MM.1S (cell line): ENCODE results near the gene PRSS8.

Source experiments
- DNase-seq: peaks from one replicate; pipeline ENCODE4 v3.0.0-alpha.2; 2015
- H2AFZ ChIP-seq: fragments of 300-600 bp; sonication (generic); 2 replicates; pipeline ENCODE4 v1.6.0; 2016; ENCODE audit warnings: antibody characterized with exemption, low read length
- H3F3A ChIP-seq: fragments of 300-600 bp; sonication (generic); 2 replicates; pipeline ENCODE4 v1.6.1; 2016; ENCODE audit warnings: mild to moderate bottlenecking, antibody characterized with exemption, low read length, moderate library complexity, mixed read lengths; ENCODE audit not compliant: insufficient read depth
- H3K27ac ChIP-seq: fragments of 300-600 bp; sonication (generic); 2 replicates; pipeline ENCODE4 v1.5.1; 2016; ENCODE audit warnings: mild to moderate bottlenecking, low read length
- H3K27me3 ChIP-seq: fragments of 300-600 bp; sonication (generic); replicated peaks from 2 replicates; pipeline ENCODE4 v1.6.0; 2016; ENCODE audit warnings: low read length; ENCODE audit not compliant: insufficient read depth
- H3K36me3 ChIP-seq: fragments of 300-600 bp; sonication (generic); replicated peaks from 2 replicates; pipeline ENCODE4 v1.6.1; 2016; ENCODE audit warnings: mild to moderate bottlenecking, low read length, mixed read lengths; ENCODE audit not compliant: insufficient read depth
- H3K4me1 ChIP-seq: fragments of 300-600 bp; sonication (generic); 2 replicates; pipeline ENCODE4 v1.6.1; 2016; ENCODE audit warnings: low read length, mixed read lengths
- H3K4me2 ChIP-seq: fragments of 300-600 bp; sonication (generic); 2 replicates; pipeline ENCODE4 v1.6.0; 2016; ENCODE audit warnings: low read depth, low read length
- H3K4me3 ChIP-seq: fragments of 300-600 bp; sonication (generic); 2 replicates; pipeline ENCODE4 v1.5.1; 2016; ENCODE audit warnings: low read length, mixed read lengths
- H3K79me2 ChIP-seq: fragments of 300-600 bp; sonication (generic); 2 replicates; pipeline ENCODE4 v1.6.1; 2016; ENCODE audit warnings: mixed run types, low read length, mixed read lengths
- H3K9ac ChIP-seq: fragments of 300-600 bp; sonication (generic); 2 replicates; pipeline ENCODE4 v1.6.1; 2016; ENCODE audit warnings: low read length, mixed read lengths
- H3K9me2 ChIP-seq: fragments of 300-600 bp; sonication (generic); replicated peaks from 2 replicates; pipeline ENCODE4 v1.6.1; 2016; ENCODE audit warnings: mild to moderate bottlenecking, low read length, mixed read lengths; ENCODE audit not compliant: insufficient read depth
- H3K9me3 ChIP-seq: fragments of 300-600 bp; sonication (generic); replicated peaks from 2 replicates; pipeline ENCODE4 v1.6.1; 2016; ENCODE audit warnings: mild to moderate bottlenecking, low read length, mixed read lengths; ENCODE audit not compliant: insufficient read depth
- H4K20me1 ChIP-seq: fragments of 300-600 bp; sonication (generic); 2 replicates; pipeline ENCODE4 v1.6.1; 2016; ENCODE audit warnings: mild to moderate bottlenecking, low read length, moderate library complexity, mixed read lengths; ENCODE audit not compliant: insufficient read depth
- EZH2 ChIP-seq: fragments of 300-600 bp; sonication (generic); optimal IDR thresholded peaks from 2 replicates; pipeline ENCODE3; 2017; ENCODE audit warnings: low read depth, mild to moderate bottlenecking, antibody characterized with exemption, low read length, mixed read lengths
- EZH2phosphoT487 ChIP-seq: fragments of 300-600 bp; sonication (generic); IDR thresholded peaks from 2 replicates; pipeline ENCODE4 v1.6.1; 2018; ENCODE audit warnings: antibody characterized with exemption, low read length
- TF ChIP-seq, protein P1 (sequence below): fragments of 300-600 bp; sonication (generic); IDR thresholded peaks from 2 replicates; pipeline ENCODE4 v1.5.1; 2016; ENCODE audit warnings: antibody characterized with exemption, low read length, mixed read lengths

PRSS8 gene

DNA sequence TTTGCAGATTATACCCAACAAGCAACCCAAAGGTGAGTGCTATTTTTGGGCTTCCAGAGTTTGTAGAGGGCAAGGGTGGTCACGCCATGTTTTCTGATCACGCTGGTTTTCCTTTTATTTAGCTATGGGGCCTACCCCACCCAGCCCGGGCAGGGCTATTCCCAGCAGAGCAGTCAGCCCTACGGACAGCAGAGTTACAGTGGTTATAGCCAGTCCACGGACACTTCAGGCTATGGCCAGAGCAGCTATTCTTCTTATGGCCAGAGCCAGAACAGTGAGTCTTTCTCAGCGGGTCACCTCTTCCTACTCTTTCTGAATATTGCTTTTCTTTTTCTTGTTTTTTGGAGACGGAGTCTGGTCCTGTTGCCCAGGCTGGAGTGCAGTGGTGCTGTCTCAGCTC lies 46.9 kb upstream of the PRSS8 start:
- H3K27ac ChIP-seq = no peak overlapping the region
- H3K4me1 ChIP-seq = peaks cover 16% of the 10 kb centered on the region
- peaks cover 72% of the 10 kb centered on the region for H3K79me2 ChIP-seq
- H2AFZ ChIP-seq = no peak overlapping the region
- H3K4me2 ChIP-seq = no peak overlapping the region
- H3F3A ChIP-seq = peaks cover 12% of the 10 kb centered on the region
- H3K9me3 ChIP-seq = no peaks in the 10 kb centered on the region
- TF ChIP-seq, protein P1, sequence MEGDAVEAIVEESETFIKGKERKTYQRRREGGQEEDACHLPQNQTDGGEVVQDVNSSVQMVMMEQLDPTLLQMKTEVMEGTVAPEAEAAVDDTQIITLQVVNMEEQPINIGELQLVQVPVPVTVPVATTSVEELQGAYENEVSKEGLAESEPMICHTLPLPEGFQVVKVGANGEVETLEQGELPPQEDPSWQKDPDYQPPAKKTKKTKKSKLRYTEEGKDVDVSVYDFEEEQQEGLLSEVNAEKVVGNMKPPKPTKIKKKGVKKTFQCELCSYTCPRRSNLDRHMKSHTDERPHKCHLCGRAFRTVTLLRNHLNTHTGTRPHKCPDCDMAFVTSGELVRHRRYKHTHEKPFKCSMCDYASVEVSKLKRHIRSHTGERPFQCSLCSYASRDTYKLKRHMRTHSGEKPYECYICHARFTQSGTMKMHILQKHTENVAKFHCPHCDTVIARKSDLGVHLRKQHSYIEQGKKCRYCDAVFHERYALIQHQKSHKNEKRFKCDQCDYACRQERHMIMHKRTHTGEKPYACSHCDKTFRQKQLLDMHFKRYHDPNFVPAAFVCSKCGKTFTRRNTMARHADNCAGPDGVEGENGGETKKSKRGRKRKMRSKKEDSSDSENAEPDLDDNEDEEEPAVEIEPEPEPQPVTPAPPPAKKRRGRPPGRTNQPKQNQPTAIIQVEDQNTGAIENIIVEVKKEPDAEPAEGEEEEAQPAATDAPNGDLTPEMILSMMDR = no peak
- TF ChIP-seq EZH2phosphoT487 = no peak
- no peak for TF ChIP-seq EZH2
- no peaks in the 10 kb centered on the region for H3K9me2 ChIP-seq
- H3K27me3 ChIP-seq = peaks cover 1% of the 10 kb centered on the region; the same call in 1 of the 2 replicates
- no peak overlapping the region for H3K9ac ChIP-seq
- no peak overlapping the region for H3K4me3 ChIP-seq
- H4K20me1 ChIP-seq = peaks cover 41% of the 10 kb centered on the region
- peaks cover 30% of the 10 kb centered on the region for H3K36me3 ChIP-seq
- DNase-seq = no peak

DNA sequence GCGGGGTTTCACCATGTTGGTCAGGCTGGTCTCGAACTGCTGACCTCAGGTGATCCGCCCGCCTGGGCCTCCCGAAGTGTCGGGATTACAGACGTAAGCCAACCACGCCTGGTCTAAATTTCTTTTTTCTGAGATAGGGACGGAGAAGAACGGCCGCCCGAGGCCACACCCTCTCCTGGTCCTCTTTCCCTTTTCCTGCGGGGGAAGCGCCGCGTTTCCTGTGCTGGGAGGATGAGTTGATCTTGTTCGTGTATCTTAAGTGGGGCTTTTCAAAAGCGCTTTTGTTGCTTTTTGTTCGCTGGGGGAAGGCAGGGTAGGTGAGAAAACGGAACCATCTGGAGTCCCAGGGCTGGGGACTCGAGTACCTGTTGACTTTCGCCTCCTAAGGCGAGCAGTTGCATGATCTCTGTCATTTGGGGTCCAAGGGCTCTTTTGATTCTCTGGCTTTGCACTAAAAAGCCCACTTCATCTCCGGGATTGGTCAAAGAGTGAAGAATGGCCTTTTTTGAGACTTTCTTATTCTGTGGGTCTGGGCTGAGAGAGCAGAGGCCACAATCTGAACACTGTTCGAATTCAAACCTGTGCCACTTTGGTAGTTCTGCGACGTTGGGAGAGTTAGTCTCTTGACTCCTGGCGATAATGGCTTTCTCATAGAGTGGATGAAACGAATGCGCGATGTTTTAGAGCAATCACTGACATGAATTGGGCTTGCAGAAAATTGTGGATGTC lies 45.7 kb upstream of the PRSS8 start:
- peaks cover 41% of the 10 kb centered on the region for H4K20me1 ChIP-seq
- peak overlapping the region; percentile 89 for H3K4me3 ChIP-seq
- peak overlapping the region; percentile 96 for H3K4me2 ChIP-seq
- peaks cover 29% of the 10 kb centered on the region for H3K36me3 ChIP-seq
- H3K9me2 ChIP-seq = no peaks in the 10 kb centered on the region
- peaks cover 61% of the 10 kb centered on the region for H3K79me2 ChIP-seq
- H3K9me3 ChIP-seq = no peaks in the 10 kb centered on the region
- no peak overlapping the region for H2AFZ ChIP-seq
- peaks cover 21% of the 10 kb centered on the region for H3K4me1 ChIP-seq
- DNase-seq = no peak
- H3K9ac ChIP-seq = peak overlapping the region; percentile 96; the same call in 1 of the 2 replicates
- TF ChIP-seq, protein P1 = no peak
- TF ChIP-seq EZH2 (no peak), EZH2phosphoT487 (no peak)
- peaks cover 16% of the 10 kb centered on the region for H3F3A ChIP-seq
- peaks cover 12% of the 10 kb centered on the region for H3K27me3 ChIP-seq
- peak overlapping the region; percentile 68; the same call in 1 of the 2 replicates for H3K27ac ChIP-seq

DNA sequence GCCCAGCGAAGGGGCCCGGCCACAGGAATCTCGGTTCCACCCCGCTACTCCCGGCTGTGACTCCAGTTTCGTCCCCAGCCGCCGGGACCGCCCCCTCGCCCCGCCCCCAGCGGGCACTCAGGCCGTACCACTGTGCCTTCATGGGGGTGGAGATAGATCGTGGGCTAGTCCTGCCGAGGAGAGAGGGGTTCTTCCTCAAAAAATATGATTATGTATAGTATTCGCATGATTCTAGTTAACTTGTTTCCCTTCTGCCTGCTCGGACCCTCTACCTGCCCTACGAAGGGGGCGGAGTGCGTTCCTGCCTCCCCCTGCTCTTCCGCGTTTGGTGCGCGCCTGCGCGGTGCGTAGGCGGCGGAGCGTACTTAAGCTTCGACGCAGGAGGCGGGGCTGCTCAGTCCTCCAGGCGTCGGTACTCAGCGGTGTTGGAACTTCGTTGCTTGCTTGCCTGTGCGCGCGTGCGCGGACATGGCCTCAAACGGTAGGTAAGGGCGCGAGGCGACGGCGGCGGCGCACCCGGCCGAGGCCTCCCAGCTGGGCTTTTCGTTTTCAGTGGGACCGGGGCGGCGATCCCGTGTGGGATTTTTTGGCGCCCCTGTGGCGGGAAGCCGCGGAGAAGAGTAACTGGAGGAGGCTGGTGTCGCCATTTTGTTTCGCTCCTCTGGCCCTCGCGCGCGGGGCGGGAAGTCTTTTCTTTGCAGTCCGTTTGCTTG lies 44.4 kb upstream of the PRSS8 start, which contains the start of gene FUS:
TSS of gene FUS (plus strand) at position 393 of the 713 bp plus-strand sequence. CDS start at position 469, 76 bp downstream.
- Histone ChIP-seq H3F3A (peaks cover 16% of the 10 kb centered on the region), H3K79me2 (peaks cover 47% of the 10 kb centered on the region), H3K9ac (peak within 1 kb of the TSS; percentile 96), H3K4me3 (peak within 1 kb of the TSS; percentile 89), H3K9me3 (no peaks in the 10 kb centered on the region), H3K27me3 (peaks cover 20% of the 10 kb centered on the region), H3K36me3 (peaks cover 15% of the 10 kb centered on the region), H3K4me2 (peak within 1 kb of the TSS; percentile 96), H4K20me1 (peaks cover 34% of the 10 kb centered on the region), H3K27ac (peak within 1 kb of the TSS; percentile 68), H3K4me1 (peaks cover 21% of the 10 kb centered on the region), H3K9me2 (no peaks in the 10 kb centered on the region), H2AFZ (peak within 1 kb of the TSS; percentile 52)
- TF ChIP-seq EZH2 (no peak), EZH2phosphoT487 (no peak)
- TF ChIP-seq, protein P1 = no peak
- peak; percentile 94 for DNase-seq
